Sigmoid colon (tissue), 7 donors: Measurements from ENCODE around the gene SYNJ2. TPM values are rescaled to one million over a fixed set of nuclear protein-coding genes. Genes with fewer than 3 reads are reported as not detected.
A peak's percentile ranks its signal among the peaks of the same experiment; 100 is the strongest.

Source experiments
- DNase-seq: peaks from one replicate; pipeline ENCODE4 v3.0.0-alpha.2; 2019
- H3K27ac ChIP-seq, 4 donors: fragments of 200-600 bp; sonication (generic); one replicate each; pipeline ENCODE4 v1.5.1; 2016 to 2019; ENCODE audit warnings: mild to moderate bottlenecking in 1 of 4
- H3K27me3 ChIP-seq, 3 donors: fragments of 200-600 bp; sonication (generic); one replicate each; pipeline ENCODE4 v1.5.1; 2019; ENCODE audit warnings: mild to moderate bottlenecking in 1 of 3
- H3K36me3 ChIP-seq, 4 donors: fragments of 200-600 bp; sonication (generic); one replicate each; pipeline ENCODE4 v1.5.1; 2016 to 2019
- H3K4me1 ChIP-seq, 4 donors: fragments of 200-600 bp; sonication (generic); one replicate each; pipeline ENCODE4 v1.5.1; 2017 to 2019
- H3K4me3 ChIP-seq, 4 donors: fragments of 200-600 bp; sonication (generic); one replicate each; pipeline ENCODE4 v1.5.1; 2017 to 2019; ENCODE audit warnings: mild to moderate bottlenecking in 2 of 4, moderate library complexity in 1 of 4
- H3K9me3 ChIP-seq, 4 donors: fragments of 200-600 bp in 3 of 4; sonication (generic) in 3 of 4; one replicate each; pipeline versions ENCODE4 v1.5.1 to v1.6.1; 2013 to 2019
- CTCF ChIP-seq, 4 experiments: fragments of 450-650 bp in 3 of 4; fragments of 200-600 bp in 1 of 4; IDR thresholded peaks; one replicate each; pipeline ENCODE4 v1.5.1; 2016 to 2019; ENCODE audit warnings: antibody characterized with exemption in 4 of 4, mild to moderate bottlenecking in 3 of 4, moderate library complexity in 2 of 4
- EP300 ChIP-seq, 4 donors: sonication (generic); formaldehyde crosslinking; IDR thresholded peaks; one replicate each; pipeline ENCODE4 v1.6.1; 2017; ENCODE audit warnings: antibody characterized with exemption in 4 of 4
- POLR2A ChIP-seq, 2 donors: fragments of 450-650 bp; IDR thresholded peaks; one replicate each; pipeline ENCODE4 v1.6.1; 2016; ENCODE audit warnings: antibody characterized with exemption in 2 of 2, mild to moderate bottlenecking in 2 of 2, moderate library complexity in 2 of 2
- POLR2AphosphoS5 ChIP-seq, 4 donors: sonication (generic); formaldehyde crosslinking; IDR thresholded peaks; one replicate each; pipeline ENCODE4 v1.6.1; 2017; ENCODE audit warnings: antibody characterized with exemption in 4 of 4
- WGBS, 2 donors: extraction: QIAGEN DNeasy Blood & Tissue Kit; methylation state at CpG; one replicate each; pipeline ENCODE4 v1.1.7; 2013; 5-methylcytosine and 5-hydroxymethylcytosine counted together
- intact Hi-C: fragments of 100-400 bp; cut with DNase I; formaldehyde crosslinking; loops from one replicate; pipeline ENCODE4 v1.15.1; 2023
- polyA plus RNA-seq, 3 donors: library from polyadenylated mRNA; stranded (reverse); fragments of 200-250 nt; gene quantifications; one replicate each; pipeline ENCODE4 v1.2.3, GENCODE V29; 2013
- total RNA-seq, 4 donors: library from RNA; depleted of rRNA; stranded (reverse); fragments of >200 nt; gene quantifications; one replicate each; pipeline ENCODE4 v1.1.0, GENCODE V29; 2016
- donor health status: healthy with polysubstance abuse.
- donor health status: Bipolar disorder and iron deficiency.
- donor health status: healthy.

The SYNJ2 gene
- total and polyA plus RNA-seq, 7 donors = 8.7 to 22.9 (median 12.9) TPM

GRCh38 chr6:157952861-157953351 lies 28.8 kb upstream of the SYNJ2 start:
- WGBS, 2 donors = 46 to 70% methylated on average over 7 of the region's 7 CpGs
- TF ChIP-seq POLR2AphosphoS5 (IDR thresholded peaks at IDR 0.05) (no peak), EP300 (IDR thresholded peaks at IDR 0.05) (no peak), POLR2A (IDR thresholded peaks at IDR 0.05) (no peak), CTCF (IDR thresholded peaks at IDR 0.05) (no peak)
- peaks cover 0 to 2% (median under 1%) of the 10 kb centered on the region in 4 donors for H3K9me3 ChIP-seq
- peaks cover 0 to 13% (median 6%) of the 10 kb centered on the region in 4 donors for H3K4me1 ChIP-seq
- no peak overlapping the region for H3K27ac ChIP-seq
- intact Hi-C loops = no loop called here
- H3K27me3 ChIP-seq = no peaks in the 10 kb centered on the region
- no peak overlapping the region for H3K4me3 ChIP-seq
- no peak for DNase-seq
- no peaks in the 10 kb centered on the region for H3K36me3 ChIP-seq

- no peak for TF ChIP-seq CTCF (IDR thresholded peaks at IDR 0.05)
- TF ChIP-seq EP300 (IDR thresholded peaks at IDR 0.05) = no peak
- TF ChIP-seq POLR2A (IDR thresholded peaks at IDR 0.05) = no peak
- no peak for TF ChIP-seq POLR2AphosphoS5 (IDR thresholded peaks at IDR 0.05)
- H3K36me3 ChIP-seq = no peaks in the 10 kb centered on the region
- DNase-seq = no peak
- peaks cover 0 to 7% (median 4%) of the 10 kb centered on the region in 4 donors for H3K9me3 ChIP-seq
- peak overlapping the region in 3 of 4 donors; percentile 29 to 33 (median 33) for H3K4me3 ChIP-seq
- H3K27ac ChIP-seq = peak overlapping the region; percentile 8 to 37 (median 16)
- no peaks in the 10 kb centered on the region for H3K27me3 ChIP-seq
- H3K4me1 ChIP-seq = peaks cover 0 to 13% (median 6%) of the 10 kb centered on the region in 4 donors
- 23 to 61% methylated on average over 7 of the region's 7 CpGs for WGBS, 2 donors
- intact Hi-C loops = no loop called here
Observed at GRCh38 chr6:157953580-157954091, 28.0 kb upstream of the SYNJ2 start.

- Histone ChIP-seq H3K4me3 (peak overlapping the region in 3 of 4 donors; percentile 29 to 33 (median 33)), H3K27ac (peak overlapping the region; percentile 8 to 37 (median 16)), H3K9me3 (peaks cover 0 to 14% (median 8%) of the 10 kb centered on the region in 4 donors), H3K4me1 (peaks cover 0 to 13% (median 6%) of the 10 kb centered on the region in 4 donors), H3K36me3 (no peaks in the 10 kb centered on the region), H3K27me3 (no peaks in the 10 kb centered on the region)
- TF ChIP-seq EP300 (IDR thresholded peaks at IDR 0.05) (no peak), POLR2A (IDR thresholded peaks at IDR 0.05) (peak in 1 of 2 donors; percentile 27), POLR2AphosphoS5 (IDR thresholded peaks at IDR 0.05) (peak in 2 of 4 donors; percentile 10 to 18), CTCF (IDR thresholded peaks at IDR 0.05) (no peak)
- DNase-seq = no peak
- WGBS, 2 donors = 14 to 54% methylated on average over 34 of the region's 34 CpGs
- intact Hi-C loops = no loop called here
Observed at GRCh38 chr6:157954150-157955117, 27.2 kb upstream of the SYNJ2 start.

GRCh38 chr6:157955675-157956074 lies 26.0 kb upstream of the SYNJ2 start:
- no peak for DNase-seq
- H3K27ac ChIP-seq = no peak overlapping the region
- peaks cover 0 to 13% (median 6%) of the 10 kb centered on the region in 4 donors for H3K4me1 ChIP-seq
- intact Hi-C loops = no loop called here
- H3K27me3 ChIP-seq = no peaks in the 10 kb centered on the region
- TF ChIP-seq POLR2AphosphoS5 (IDR thresholded peaks at IDR 0.05) = no peak
- no peak for TF ChIP-seq POLR2A (IDR thresholded peaks at IDR 0.05)
- peaks cover 0 to 19% (median 8%) of the 10 kb centered on the region in 4 donors for H3K9me3 ChIP-seq
- no peaks in the 10 kb centered on the region for H3K36me3 ChIP-seq
- H3K4me3 ChIP-seq = no peak overlapping the region
- WGBS, 2 donors = 66 to 93% methylated on average over 6 of the region's 6 CpGs
